Common myeloid progenitor, CD34-positive (primary cell): ENCODE measurements around the gene TRIO.

Experiments used
- CTCF ChIA-PET: fragments of 350-600 bp; sonication (Branson Sonifier 250); formaldehyde crosslinking; loops from one replicate; lab custom pipeline; 2021; ENCODE audit warnings: antibody characterized with exemption; lab: Charles Lee
- POLR2A ChIA-PET: fragments of 350-600 bp; sonication (Branson Sonifier 250); formaldehyde crosslinking; loops from one replicate; lab custom pipeline; 2021; ENCODE audit warnings: antibody characterized with exemption; lab: Charles Lee
- DNase-seq, 3 donors: peaks; one replicate each; pipeline versions ENCODE4 v3.0.0 to v3.0.0-alpha.2; 2013
- H3K27ac ChIP-seq, 2 experiments: 1 replicate in 1 of 2; 2 replicates in 1 of 2; pipeline ENCODE4 v1.7.0; 2013; ENCODE audit warnings: inconsistent platforms in 2 of 2, low read length in 2 of 2, mild to moderate bottlenecking in 2 of 2, low read depth in 1 of 2, moderate library complexity in 1 of 2; ENCODE audit not compliant: severe bottlenecking in 2 of 2, insufficient read depth in 1 of 2, poor library complexity in 1 of 2
- H3K27me3 ChIP-seq, 5 experiments: replicated peaks in 2 of 5; 1 replicate in 3 of 5; 2 replicates in 2 of 5; pipeline versions ENCODE4 v1.6.1 to v1.7.0; 2013; ENCODE audit warnings: low read length in 4 of 5, mild to moderate bottlenecking in 2 of 5, moderate library complexity in 2 of 5, inconsistent platforms in 1 of 5; ENCODE audit not compliant: insufficient read depth in 5 of 5, control insufficient read depth in 4 of 5
- H3K36me3 ChIP-seq, 4 experiments: 1 replicate in 2 of 4; 2 replicates in 2 of 4; pipeline versions ENCODE4 v1.6.1 to v1.7.0; 2013; ENCODE audit warnings: low read length in 3 of 4, control low read depth in 1 of 4, mild to moderate bottlenecking in 1 of 4; ENCODE audit not compliant: control insufficient read depth in 4 of 4, insufficient read depth in 4 of 4
- H3K4me1 ChIP-seq, 4 experiments: 1 replicate in 3 of 4; 2 replicates in 1 of 4; pipeline versions ENCODE4 v1.6.1 to v1.7.1; 2013; ENCODE audit warnings: low read length in 3 of 4, mild to moderate bottlenecking in 3 of 4, control low read depth in 1 of 4, inconsistent platforms in 1 of 4, moderate library complexity in 1 of 4; ENCODE audit not compliant: control insufficient read depth in 4 of 4, insufficient read depth in 4 of 4; ENCODE audit errors: control extremely low read depth in 1 of 4
- H3K4me3 ChIP-seq, 7 experiments: 1 replicate in 4 of 7; 2 replicates in 3 of 7; pipeline versions ENCODE4 v1.5.1 to v1.7.0; 2013; ENCODE audit warnings: mild to moderate bottlenecking in 7 of 7, low read length in 6 of 7, moderate library complexity in 6 of 7, inconsistent platforms in 2 of 7, low read depth in 2 of 7, control low read depth in 1 of 7; ENCODE audit not compliant: insufficient read depth in 4 of 7, control insufficient read depth in 1 of 7; ENCODE audit errors: extremely low read depth in 1 of 7
- H3K9me3 ChIP-seq, 5 experiments: 1 replicate in 4 of 5; 2 replicates in 1 of 5; pipeline versions ENCODE4 v1.6.1 to v1.7.1; 2013; ENCODE audit warnings: low read length in 4 of 5, mild to moderate bottlenecking in 2 of 5, inconsistent platforms in 1 of 5, low read depth in 1 of 5, moderate library complexity in 1 of 5; ENCODE audit not compliant: control insufficient read depth in 4 of 5, insufficient read depth in 2 of 5; ENCODE audit errors: control extremely low read depth in 1 of 5
- WGBS: methylation state at CpG from one replicate; pipeline ENCODE4 v1.1.5; 2013; ENCODE audit not compliant: insufficient coverage; 5-methylcytosine and 5-hydroxymethylcytosine counted together

Gene TRIO

DNA sequence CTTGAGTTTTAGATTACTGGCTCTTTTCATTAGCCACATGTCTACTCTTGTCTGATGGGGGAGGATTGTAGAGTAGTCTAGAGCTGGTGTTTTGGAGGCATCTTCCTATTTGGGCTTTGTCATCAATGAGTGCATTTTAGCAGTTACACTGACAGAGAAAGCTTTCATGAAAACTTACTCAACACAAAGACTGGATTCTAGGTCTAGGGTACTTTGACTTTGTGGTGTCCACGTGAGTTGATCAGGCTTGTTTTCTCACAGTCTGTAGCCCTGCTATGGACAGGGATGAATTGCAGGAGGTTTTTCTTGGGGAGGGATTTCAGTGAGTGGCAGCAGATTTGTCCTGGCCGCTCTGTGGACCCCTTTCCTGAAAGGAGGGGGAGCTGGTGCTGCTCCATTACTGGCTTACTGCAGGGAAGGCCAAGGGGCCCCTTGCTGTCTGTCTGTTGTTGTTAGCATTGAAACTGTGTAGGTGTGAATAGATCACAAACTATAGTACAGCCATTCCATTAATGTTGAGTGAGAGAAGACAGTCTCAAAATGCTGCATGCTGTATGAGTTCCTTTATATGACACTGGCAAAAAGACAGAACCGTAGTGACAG lies 6.6 kb downstream of the TRIO start:
- CTCF ChIA-PET = interaction anchor here (0.9 kb wide), 1 partner anchor 110 kb away, joined by 3 read pairs; no protein-coding TSS in a partner anchor

DNA sequence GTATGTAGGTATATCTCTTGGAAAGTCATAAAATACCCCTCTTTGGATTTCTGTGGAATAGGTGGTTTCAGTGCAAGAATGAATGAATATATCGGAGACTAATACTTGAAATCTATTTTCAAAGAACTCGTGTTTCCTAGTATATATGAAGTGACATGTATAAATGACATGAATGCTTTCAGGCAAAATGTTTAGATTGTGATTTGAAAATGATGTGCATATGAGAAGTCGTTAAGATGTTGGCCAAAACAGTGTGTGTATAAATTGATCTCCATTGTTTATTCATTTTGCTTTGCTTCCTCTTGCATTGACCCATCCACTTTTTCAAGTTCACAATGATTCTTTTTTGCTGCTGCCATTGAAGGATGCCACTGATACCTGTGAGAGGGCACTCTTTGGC lies 8.3 kb downstream of the TRIO start:
- ChIA-PET POLR2A (no interaction called here), CTCF (interaction anchor here (0.9 kb wide), 1 partner anchor 107 kb away, joined by 3 read pairs; no protein-coding TSS in a partner anchor)
- no peaks in the 10 kb centered on the region for H3K27me3 ChIP-seq
- no peak overlapping the region for H3K27ac ChIP-seq
- peaks cover 0 to 7% (median 0%) of the 10 kb centered on the region in 4 experiments for H3K36me3 ChIP-seq
- no peak for DNase-seq
- no peak overlapping the region for H3K4me3 ChIP-seq
- H3K9me3 ChIP-seq = no peaks in the 10 kb centered on the region
- 92% methylated on average over 2 of the region's 3 CpGs for WGBS
- peaks cover 21 to 76% (median 43%) of the 10 kb centered on the region in 4 experiments for H3K4me1 ChIP-seq

More for the DNA sequence above, 6.6 kb downstream of the TRIO start:
- peaks cover 0 to 7% (median 0%) of the 10 kb centered on the region in 4 experiments for H3K36me3 ChIP-seq
- H3K4me3 ChIP-seq = no peak overlapping the region
- H3K27me3 ChIP-seq = no peaks in the 10 kb centered on the region
- POLR2A ChIA-PET = no interaction called here
- 57% methylated on average over 1 of the region's 3 CpGs for WGBS
- H3K9me3 ChIP-seq = no peaks in the 10 kb centered on the region
- no peak for DNase-seq
- peaks cover 19 to 74% (median 42%) of the 10 kb centered on the region in 4 experiments for H3K4me1 ChIP-seq
- H3K27ac ChIP-seq = no peak overlapping the region

DNA sequence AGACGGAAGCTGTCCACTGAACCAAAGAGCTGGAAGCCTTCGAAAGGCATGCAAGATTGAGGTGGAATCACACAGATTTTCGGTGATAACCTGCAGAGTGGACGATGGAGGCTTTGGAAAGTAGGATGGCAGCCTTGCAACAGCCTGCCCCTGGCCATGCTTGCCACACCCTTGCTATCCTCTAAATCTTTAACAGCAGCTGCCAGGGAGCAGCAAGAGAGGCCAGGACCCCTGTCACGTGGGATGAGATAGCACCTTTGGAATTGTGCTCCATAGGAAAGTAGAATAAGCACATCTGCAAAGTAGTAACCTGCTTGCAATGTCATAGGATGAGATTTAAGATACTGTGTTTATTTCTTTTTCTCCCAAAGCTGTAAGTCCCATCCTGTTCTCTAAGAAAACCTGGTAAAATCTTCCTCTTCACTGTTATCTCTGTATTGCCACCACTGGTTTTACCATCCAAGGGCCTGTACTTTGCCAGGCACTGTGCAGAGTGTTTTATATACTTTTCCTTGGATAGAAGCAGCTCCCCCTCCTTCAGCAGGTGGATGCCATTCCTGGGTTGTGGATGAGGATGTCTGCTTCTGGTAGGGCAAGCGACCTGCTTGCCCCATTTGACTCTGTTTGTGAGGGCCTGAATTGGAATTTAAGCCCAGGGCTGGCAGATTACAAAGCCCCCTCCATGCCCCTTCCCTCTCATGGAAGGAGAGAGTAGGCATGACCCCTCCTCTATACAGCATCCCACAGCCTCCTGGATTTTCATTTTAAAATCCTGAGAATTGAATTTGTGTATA lies 10.1 kb downstream of the TRIO start:
- Histone ChIP-seq H3K36me3 (peaks cover 0 to 7% (median 0%) of the 10 kb centered on the region in 4 experiments), H3K4me3 (peak overlapping the region in 2 of 7 experiments; percentile 43), H3K9me3 (no peaks in the 10 kb centered on the region), H3K27ac (peak overlapping the region; percentile 19 to 72), H3K27me3 (no peaks in the 10 kb centered on the region), H3K4me1 (peaks cover 17 to 72% (median 38%) of the 10 kb centered on the region in 4 experiments)
- ChIA-PET POLR2A (interaction anchor here (0.7 to 1.9 kb wide), 2 partner anchors 10 to 29 kb away, joined by 3 to 5 read pairs; partner anchors contain the start of gene TRIO), CTCF (interaction anchor here (0.7 to 1.8 kb wide), 7 partner anchors 12 to 110 kb away, joined by 3 to 5 read pairs (median 3); no protein-coding TSS in a partner anchor)
- 93% methylated on average over 5 of the region's 6 CpGs for WGBS
- DNase-seq = no peak

DNA sequence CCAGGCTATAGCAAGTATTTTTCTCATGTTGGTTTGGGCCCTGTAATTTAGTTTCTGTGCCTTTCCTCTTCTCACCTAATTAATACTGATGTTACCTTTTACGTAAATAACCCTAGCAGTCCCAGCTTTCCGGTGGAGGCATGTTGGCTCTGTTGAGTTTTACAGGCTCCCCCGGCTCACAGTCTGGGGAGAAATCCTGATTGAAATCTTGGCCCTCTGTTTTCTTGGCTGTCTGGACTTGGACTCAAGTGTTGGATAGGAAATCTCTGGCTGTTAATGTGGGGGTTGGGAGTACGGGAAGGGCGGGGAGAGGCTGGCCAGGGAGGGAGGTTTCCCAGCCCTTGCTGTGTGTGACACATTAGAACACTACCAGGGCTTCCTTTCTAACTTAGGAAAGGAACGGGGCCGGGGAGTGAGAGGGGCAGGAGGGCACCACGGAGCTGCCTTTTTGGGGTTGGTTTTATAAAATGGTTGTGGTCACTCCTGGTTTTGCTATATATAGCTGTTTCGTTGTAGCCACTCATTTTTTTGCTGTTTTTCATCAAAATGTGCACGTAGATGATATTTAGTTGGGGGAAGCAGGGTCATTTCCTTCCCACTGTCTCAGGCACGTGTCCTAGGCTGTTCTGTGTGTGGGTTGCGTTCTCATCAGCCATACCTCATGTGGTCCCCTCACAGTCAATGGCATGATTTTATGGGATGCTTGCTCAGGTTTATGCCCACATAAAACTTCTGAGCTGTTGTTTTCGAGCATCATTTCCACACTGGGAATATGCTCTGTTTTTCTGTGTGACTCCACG lies 11.0 kb downstream of the TRIO start:
- H3K27me3 ChIP-seq = no peaks in the 10 kb centered on the region
- no peaks in the 10 kb centered on the region for H3K36me3 ChIP-seq
- ChIA-PET CTCF (interaction anchor here (0.7 to 1.8 kb wide), 11 partner anchors 9 to 109 kb away, joined by 3 to 5 read pairs (median 4); no protein-coding TSS in a partner anchor), POLR2A (interaction anchor here (0.7 to 1.9 kb wide), 3 partner anchors 9 to 28 kb away, joined by 3 to 5 read pairs (median 3); partner anchors contain the start of gene TRIO)
- peak overlapping the region; percentile 38 to 72 for H3K27ac ChIP-seq
- H3K4me1 ChIP-seq = peaks cover 17 to 65% (median 37%) of the 10 kb centered on the region in 4 experiments
- peak in 2 of 3 donors; percentile 72 to 84 for DNase-seq
- H3K9me3 ChIP-seq = no peaks in the 10 kb centered on the region
- WGBS = 6% methylated on average over 6 of the region's 14 CpGs
- peak overlapping the region in 4 of 7 experiments; percentile 38 to 52 (median 43) for H3K4me3 ChIP-seq

DNA sequence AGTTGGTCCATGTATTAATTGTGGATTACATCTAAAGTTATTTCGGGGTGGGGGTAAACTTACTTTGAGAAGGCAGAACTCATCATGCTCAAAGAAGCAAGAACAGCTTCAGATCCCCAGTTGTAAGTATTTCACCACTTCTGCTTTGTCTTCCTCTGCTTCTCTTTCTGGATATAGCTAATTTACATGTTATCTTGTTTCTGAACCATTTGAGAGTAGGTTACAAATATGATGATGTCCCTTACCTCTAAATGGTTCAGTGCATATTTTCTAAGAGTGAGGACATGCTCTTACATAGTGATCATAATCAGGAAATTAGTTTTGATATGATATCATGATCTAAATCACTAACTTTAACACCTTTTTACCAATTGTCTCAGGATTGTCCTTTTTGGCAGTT lies 11.9 kb downstream of the TRIO start:
- Histone ChIP-seq H3K4me1 (peaks cover 17 to 56% (median 32%) of the 10 kb centered on the region in 4 experiments), H3K4me3 (no peak overlapping the region), H3K36me3 (no peaks in the 10 kb centered on the region), H3K27ac (no peak overlapping the region), H3K27me3 (no peaks in the 10 kb centered on the region), H3K9me3 (no peaks in the 10 kb centered on the region)
- peak in 2 of 3 donors; percentile 62 to 76 for DNase-seq
- no CpG with 5 or more reads among the region's 1 CpG for WGBS
- ChIA-PET CTCF (interaction anchor here (0.7 to 1.8 kb wide), 9 partner anchors 10 to 100 kb away, joined by 3 to 5 read pairs (median 4); no protein-coding TSS in a partner anchor), POLR2A (interaction anchor here (1.4 to 1.9 kb wide), 2 partner anchors 10 to 11 kb away, joined by 3 to 5 read pairs; partner anchors contain the start of gene TRIO)

DNA sequence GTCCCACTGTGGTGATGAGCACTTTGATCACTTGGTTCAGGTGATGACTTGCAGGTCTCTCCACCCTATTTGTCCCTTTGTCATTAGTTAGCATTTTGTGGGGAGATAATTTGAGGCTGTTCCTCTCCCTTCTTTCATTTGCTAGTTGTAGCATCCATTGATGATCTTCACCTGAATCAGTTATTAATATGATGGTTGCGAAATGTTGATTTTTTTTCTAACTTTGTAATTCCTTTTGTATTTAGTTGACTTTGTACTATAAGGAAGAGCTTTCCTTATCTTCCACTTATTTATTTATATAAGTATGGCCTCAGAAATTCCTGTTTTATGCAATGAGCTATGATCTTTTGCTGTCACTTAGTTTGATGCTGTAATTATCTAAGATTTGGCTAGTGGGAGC lies 12.6 kb downstream of the TRIO start:
- no peak for DNase-seq
- Histone ChIP-seq H3K9me3 (no peaks in the 10 kb centered on the region), H3K27me3 (no peaks in the 10 kb centered on the region), H3K36me3 (no peaks in the 10 kb centered on the region), H3K27ac (no peak overlapping the region), H3K4me3 (no peak overlapping the region), H3K4me1 (peaks cover 17 to 56% (median 32%) of the 10 kb centered on the region in 4 experiments)
- ChIA-PET CTCF (interaction anchor here (1.0 to 2.0 kb wide), 5 partner anchors 8 to 48 kb away, joined by 3 to 6 read pairs (median 4); no protein-coding TSS in a partner anchor), POLR2A (no interaction called here)
- WGBS = no CpG with 5 or more reads among the region's 1 CpG
